Loucy (cell line): Measurements from ENCODE around the gene MCC.

Source experiments
- CTCF ChIP-seq: fragments of 200-600 bp; sonication (generic); conservative IDR thresholded peaks from 2 replicates; pipeline ENCODE4 v1.5.1; 2014; ENCODE audit warnings: mild to moderate bottlenecking, antibody characterized with exemption, low read length
- EZH2phosphoT487 ChIP-seq: fragments of 200-600 bp; IDR thresholded peaks from 2 replicates; pipeline ENCODE4 v1.6.1; 2018; ENCODE audit warnings: antibody characterized with exemption, mild to moderate bottlenecking, moderate library complexity, borderline replicate concordance

- TF ChIP-seq CTCF (peak; percentile 67), EZH2phosphoT487 (no peak)
These were observed 157.6 kb downstream of the MCC start for GRCh38 chr5:113330533-113331208.
